Activated naive CD4-positive, alpha-beta T cell treated with anti-CD3 and anti-CD28 coated beads for 36 hours (primary cell): ENCODE data around the gene ZIK1. TPM values are rescaled to one million over a fixed set of nuclear protein-coding genes. Genes with fewer than 3 reads are reported as not detected.
A peak's percentile ranks its signal among the peaks of the same experiment; 100 is the strongest.

Source experiments
- CTCF ChIA-PET: fragments of 350-600 bp; sonication (Branson Sonifier 250); formaldehyde crosslinking; loops from one replicate; lab custom pipeline; 2021; ENCODE audit warnings: antibody characterized with exemption; lab: Charles Lee
- DNase-seq: peaks from one replicate; pipeline ENCODE4 v3.0.0-alpha.2; 2020
- H3K27ac Mint-ChIP-seq: one replicate; pipeline ENCODE4 v1.8.0; 2021; ENCODE audit warnings: mild to moderate bottlenecking, mixed read lengths
- H3K27me3 Mint-ChIP-seq: one replicate; pipeline ENCODE4 v1.8.0; 2021; ENCODE audit warnings: low read depth, mixed read lengths
- H3K36me3 Mint-ChIP-seq: one replicate; pipeline ENCODE4 v1.8.0; 2021; ENCODE audit warnings: low read depth, mixed read lengths
- H3K4me1 Mint-ChIP-seq: one replicate; pipeline ENCODE4 v1.8.0; 2021; ENCODE audit warnings: low read depth, mixed read lengths
- H3K4me3 Mint-ChIP-seq: one replicate; pipeline ENCODE4 v1.8.0; 2021; ENCODE audit warnings: mild to moderate bottlenecking, moderate library complexity, mixed read lengths
- H3K9me3 Mint-ChIP-seq: one replicate; pipeline ENCODE4 v1.8.0; 2021; ENCODE audit warnings: mixed read lengths
- intact Hi-C: fragments of 100-400 bp; cut with micrococcal nuclease; formaldehyde crosslinking; loops from one replicate; pipeline ENCODE4 v1.15.1; 2023
- total RNA-seq, 2 experiments: library from RNA; stranded (reverse); gene quantifications; one replicate each; pipeline ENCODE4 v1.2.3, GENCODE V29; 2021

The ZIK1 gene
- total RNA-seq, 2 experiments from 2014 or later = 3.3 to 3.6 TPM

DNA sequence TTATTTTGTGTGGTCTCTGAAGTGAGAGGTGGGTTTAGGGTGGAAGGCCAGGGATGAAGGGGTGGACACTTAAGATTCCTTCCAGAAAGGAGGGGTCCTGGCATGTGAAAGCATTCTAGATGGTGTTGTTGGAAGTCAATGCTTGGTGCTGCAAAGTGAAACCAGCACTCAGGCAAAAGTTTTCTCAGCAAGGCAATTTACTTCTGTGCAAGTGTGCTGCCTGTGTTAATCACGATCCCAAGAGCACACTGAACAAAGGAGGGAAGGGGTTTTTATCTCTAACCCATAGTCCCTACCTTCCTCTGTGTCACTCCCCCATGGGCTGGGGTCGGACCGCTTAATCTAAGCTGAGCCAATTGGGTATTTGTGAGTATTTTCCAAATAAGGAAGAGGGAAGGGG is 31.4 kb downstream of the ZIK1 start:
- Mint-ChIP-seq H3K4me3 (peak overlapping the region; percentile 92), H3K27me3 (no peaks in the 10 kb centered on the region), H3K4me1 (peaks cover 24% of the 10 kb centered on the region), H3K36me3 (peaks cover 66% of the 10 kb centered on the region), H3K9me3 (peaks cover 72% of the 10 kb centered on the region), H3K27ac (no peak overlapping the region)
- CTCF ChIA-PET = no interaction called here
- DNase-seq = no peak
- intact Hi-C loops = loop anchor here (2.0 kb wide), 1 partner anchor 37 kb away; the partner anchor contains the start of gene ZNF416

DNA sequence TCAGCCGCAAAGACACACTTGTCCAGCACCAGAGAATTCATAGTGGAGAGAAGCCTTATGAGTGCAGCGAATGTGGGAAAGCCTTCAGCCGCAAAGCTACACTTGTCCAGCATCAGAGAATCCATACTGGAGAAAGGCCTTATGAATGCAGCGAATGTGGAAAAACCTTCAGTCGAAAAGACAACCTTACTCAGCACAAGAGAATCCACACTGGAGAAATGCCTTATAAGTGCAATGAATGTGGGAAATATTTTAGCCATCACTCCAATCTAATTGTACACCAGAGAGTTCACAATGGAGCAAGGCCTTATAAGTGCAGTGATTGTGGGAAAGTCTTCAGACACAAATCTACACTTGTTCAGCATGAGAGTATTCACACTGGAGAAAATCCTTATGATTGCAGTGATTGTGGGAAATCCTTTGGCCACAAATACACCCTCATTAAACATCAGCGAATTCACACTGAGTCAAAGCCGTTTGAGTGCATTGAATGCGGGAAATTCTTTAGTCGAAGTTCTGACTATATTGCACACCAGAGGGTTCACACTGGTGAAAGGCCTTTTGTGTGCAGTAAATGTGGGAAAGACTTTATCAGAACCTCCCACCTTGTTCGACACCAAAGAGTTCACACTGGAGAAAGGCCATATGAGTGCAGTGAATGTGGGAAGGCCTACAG is 36.9 kb downstream of the ZIK1 start:
- Mint-ChIP-seq H3K4me3 (no peak overlapping the region), H3K9me3 (peaks cover 89% of the 10 kb centered on the region), H3K4me1 (peaks cover 9% of the 10 kb centered on the region), H3K27me3 (no peaks in the 10 kb centered on the region), H3K36me3 (peaks cover 92% of the 10 kb centered on the region), H3K27ac (no peak overlapping the region)
- CTCF ChIA-PET = no interaction called here
- intact Hi-C loops = no loop called here
- DNase-seq = no peak

GRCh38 chr19:57623091-57623490 is 39.1 kb downstream of the ZIK1 start:
- no peaks in the 10 kb centered on the region for H3K27me3 Mint-ChIP-seq
- H3K27ac Mint-ChIP-seq = no peak overlapping the region
- H3K36me3 Mint-ChIP-seq = peaks cover 71% of the 10 kb centered on the region
- no peak for DNase-seq
- no peak overlapping the region for H3K4me3 Mint-ChIP-seq
- H3K9me3 Mint-ChIP-seq = peaks cover 77% of the 10 kb centered on the region
- intact Hi-C loops = no loop called here
- no peaks in the 10 kb centered on the region for H3K4me1 Mint-ChIP-seq
- CTCF ChIA-PET = no interaction called here

- Mint-ChIP-seq H3K4me3 (peak within 1 kb of the TSS; percentile 87), H3K27me3 (no peaks in the 10 kb centered on the region), H3K4me1 (peaks cover 18% of the 10 kb centered on the region), H3K9me3 (peaks cover 35% of the 10 kb centered on the region), H3K27ac (peak within 1 kb of the TSS; percentile 72), H3K36me3 (peaks cover 40% of the 10 kb centered on the region)
- DNase-seq = peak; percentile 91
- intact Hi-C loops = loop anchor here (1.0 to 5.0 kb wide), 7 partner anchors 19 to 222 kb away; partner anchors contain the start of genes ZNF134, ZNF17, ZNF416 and ZNF549
- CTCF ChIA-PET = no interaction called here
Observed at GRCh38 chr19:57632987-57633831, 49.3 kb downstream of the ZIK1 start, which contains the start of gene ZNF211. Gene ZNF211 (plus strand): TSS chr19:57633168. CDS start chr19:57633347, 179 bp downstream.

DNA sequence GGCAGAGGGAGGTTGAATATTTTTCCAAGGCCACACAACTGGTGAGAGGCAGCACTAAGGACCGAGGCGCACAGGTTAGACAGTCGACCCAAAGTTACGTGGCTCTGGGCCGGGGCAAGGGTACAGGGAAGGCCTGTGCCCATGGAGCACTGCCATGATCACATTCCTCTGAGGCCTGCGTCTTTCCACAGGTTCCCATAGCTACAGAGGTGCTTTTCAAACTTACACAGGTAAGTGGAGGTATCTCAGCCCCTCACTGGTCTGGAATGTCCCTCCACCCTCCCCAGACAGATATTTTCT is 49.8 kb downstream of the ZIK1 start:
- Mint-ChIP-seq H3K36me3 (peaks cover 46% of the 10 kb centered on the region), H3K9me3 (peaks cover 37% of the 10 kb centered on the region)
- CTCF ChIA-PET = no interaction called here

DNA sequence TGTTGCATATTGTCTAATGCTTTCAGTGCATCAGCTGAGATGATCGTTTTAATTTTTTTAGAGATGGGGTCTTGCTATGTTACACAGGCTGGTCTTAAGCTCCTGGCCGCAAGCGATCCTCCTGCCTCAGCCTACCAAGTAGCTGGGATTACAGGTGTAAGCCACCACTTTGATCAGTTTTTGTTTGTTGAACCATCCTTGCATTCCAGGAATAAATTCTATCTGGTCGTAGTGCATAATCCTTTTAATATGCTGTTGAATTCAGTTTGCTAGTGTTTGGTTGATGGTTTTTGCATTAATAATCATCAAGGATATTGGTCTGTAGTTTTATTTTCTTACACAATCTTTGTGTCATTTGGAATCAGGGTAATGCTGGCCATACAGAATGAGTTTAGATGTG is 53.4 kb downstream of the ZIK1 start:
- no peak overlapping the region for H3K4me3 Mint-ChIP-seq
- peaks cover 63% of the 10 kb centered on the region for H3K9me3 Mint-ChIP-seq
- intact Hi-C loops = no loop called here
- peaks cover 18% of the 10 kb centered on the region for H3K4me1 Mint-ChIP-seq
- CTCF ChIA-PET = no interaction called here
- peaks cover 76% of the 10 kb centered on the region for H3K36me3 Mint-ChIP-seq
- no peaks in the 10 kb centered on the region for H3K27me3 Mint-ChIP-seq
- no peak for DNase-seq
- no peak overlapping the region for H3K27ac Mint-ChIP-seq

More for the DNA sequence above, 49.8 kb downstream of the ZIK1 start:
- H3K27me3 Mint-ChIP-seq = no peaks in the 10 kb centered on the region
- no peak for DNase-seq
- peak overlapping the region; percentile 87 for H3K4me3 Mint-ChIP-seq
- intact Hi-C loops = loop anchor here (1.0 to 5.0 kb wide), 7 partner anchors 19 to 222 kb away; partner anchors contain the start of genes ZNF134, ZNF17, ZNF416 and ZNF549
- H3K4me1 Mint-ChIP-seq = peaks cover 18% of the 10 kb centered on the region
- peak overlapping the region; percentile 72 for H3K27ac Mint-ChIP-seq

GRCh38 chr19:57641715-57642234 is 57.8 kb downstream of the ZIK1 start:
- CTCF ChIA-PET = no interaction called here
- no peak for DNase-seq
- no peak overlapping the region for H3K4me3 Mint-ChIP-seq
- no peak overlapping the region for H3K27ac Mint-ChIP-seq
- H3K9me3 Mint-ChIP-seq = peaks cover 68% of the 10 kb centered on the region
- no peaks in the 10 kb centered on the region for H3K4me1 Mint-ChIP-seq
- peaks cover 69% of the 10 kb centered on the region for H3K36me3 Mint-ChIP-seq
- intact Hi-C loops = no loop called here
- H3K27me3 Mint-ChIP-seq = no peaks in the 10 kb centered on the region

- intact Hi-C loops = no loop called here
- H3K4me3 Mint-ChIP-seq = no peak overlapping the region
- H3K9me3 Mint-ChIP-seq = peaks cover 65% of the 10 kb centered on the region
- no peak for DNase-seq
- CTCF ChIA-PET = no interaction called here
- H3K36me3 Mint-ChIP-seq = peaks cover 62% of the 10 kb centered on the region
- no peaks in the 10 kb centered on the region for H3K27me3 Mint-ChIP-seq
- no peaks in the 10 kb centered on the region for H3K4me1 Mint-ChIP-seq
- H3K27ac Mint-ChIP-seq = no peak overlapping the region
Observed at GRCh38 chr19:57642396-57643046, 58.6 kb downstream of the ZIK1 start.

Other genes with a start within 250 kb of the ZIK1 start
- gene ZNF304, start 232.9 kb upstream of the ZIK1 start, total RNA-seq = 1 to 10 TPM; 3.3 to 3.6 TPM
- 1 to 10 TPM; 3.1 to 3.4 TPM for gene TRAPPC2B, start 220.6 kb upstream of the ZIK1 start, total RNA-seq
- 1 to 10 TPM in 1 of 2 experiments, under 1 TPM in 1; 0.84 to 1.3 TPM for gene ZNF547, start 220.6 kb upstream of the ZIK1 start, total RNA-seq
- gene ZNF548, start 194.3 kb upstream of the ZIK1 start, total RNA-seq = 10 to 100 TPM; 11.9 to 13.3 TPM
- 1 to 10 TPM; 4.6 to 6.3 TPM for gene ZNF17, start 173.0 kb upstream of the ZIK1 start, total RNA-seq
- gene ZNF749, start 148.8 kb upstream of the ZIK1 start, total RNA-seq = 1 to 10 TPM; 8.2 to 9.9 TPM
- gene VN1R1, start 127.0 kb upstream of the ZIK1 start, total RNA-seq = under 1 TPM; 0.15 to 0.19 TPM
- gene ZNF772, start 106.6 kb upstream of the ZIK1 start, total RNA-seq = 1 to 10 TPM; 6.0 to 8.3 TPM
- gene ZNF419, start 96.4 kb upstream of the ZIK1 start, total RNA-seq = 1 to 10 TPM; 5.3 to 5.9 TPM
- gene ZNF773, start 84.2 kb upstream of the ZIK1 start, total RNA-seq = 1 to 10 TPM; 4.2 to 5.0 TPM
- gene ZNF549, start 56.8 kb upstream of the ZIK1 start, total RNA-seq = 1 to 10 TPM; 1.8 TPM
- 1 to 10 TPM; 6.6 to 9.3 TPM for gene ZNF550, start 24.3 kb upstream of the ZIK1 start, total RNA-seq
- gene ZNF416, start 5.2 kb upstream of the ZIK1 start, total RNA-seq = 1 to 10 TPM; 1.5 to 2.0 TPM
- gene ZNF530, start 15.7 kb downstream of the ZIK1 start, total RNA-seq = 1 to 10 TPM; 4.0 to 4.4 TPM
- 1 to 10 TPM; 6.9 to 7.0 TPM for gene ZNF134, start 30.1 kb downstream of the ZIK1 start, total RNA-seq
- gene ZNF211, start 49.0 kb downstream of the ZIK1 start, total RNA-seq = 1 to 10 TPM; 5.2 to 5.7 TPM
- not detected for gene ZSCAN4, start 84.8 kb downstream of the ZIK1 start, total RNA-seq
- gene ZNF551, start 97.8 kb downstream of the ZIK1 start, total RNA-seq = 1 to 10 TPM; 4.7 to 6.0 TPM
- gene ZNF154, start 125.1 kb downstream of the ZIK1 start, total RNA-seq = under 1 TPM; 0.64 to 0.69 TPM
- gene ZNF671, start 143.5 kb downstream of the ZIK1 start, total RNA-seq = 1 to 10 TPM; 7.1 to 7.2 TPM
- gene ZNF776, start 162.7 kb downstream of the ZIK1 start, total RNA-seq = 10 to 100 TPM in 1 of 2 experiments, 1 to 10 TPM in 1; 9.4 to 10.3 TPM
- 10 to 100 TPM; 14.5 to 14.9 TPM for gene ZNF586, start 185.5 kb downstream of the ZIK1 start, total RNA-seq
- gene ZNF552, start 230.8 kb downstream of the ZIK1 start, total RNA-seq = 1 to 10 TPM; 3.9 to 4.4 TPM
- gene ZNF587B, start 246.2 kb downstream of the ZIK1 start, total RNA-seq = 1 to 10 TPM; 8.7 to 9.2 TPM